HG03196 (cell line): ENCODE results near the gene DSC2.
"Not testable (repeated sequence)": the region's sequence is repeated elsewhere in the genome, so short reads cannot be mapped to it uniquely, and the experiment has no call there.

Experiments
- ATAC-seq: cut with Tn5 transposase; IDR thresholded peaks from one replicate; pipeline ENCODE4 v1.9.1; 2021; ENCODE audit not compliant: unreplicated experiment

DSC2 gene

GRCh38 chr18:31102025-31102684 is at the start of gene DSC2:
DSC2 (minus strand) TSS chr18:31102421; CDS start chr18:31101971, 450 bp downstream.
- ATAC-seq = no peak

- ATAC-seq = no peak
Measured at GRCh38 chr18:31149351-31149750, 47.1 kb upstream of the DSC2 start.

DNA sequence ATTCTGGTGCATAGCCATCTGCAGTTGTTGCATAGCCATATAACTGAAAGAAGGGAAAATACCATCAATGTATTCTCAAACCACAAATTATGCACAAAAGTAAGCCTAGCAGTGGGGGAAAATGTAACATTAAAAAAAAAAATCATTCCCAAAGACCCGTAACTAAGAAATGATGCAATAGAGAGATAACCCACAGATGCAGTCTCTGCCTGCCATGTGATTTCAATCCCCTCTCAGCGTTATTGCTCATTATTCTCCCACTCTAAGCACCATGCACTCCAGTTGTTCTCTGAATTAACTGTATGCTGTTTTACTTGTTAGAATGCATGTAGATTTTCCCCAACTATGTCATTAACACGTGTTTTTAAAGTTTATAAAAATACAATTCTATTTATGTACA is 46.4 kb upstream of the DSC2 start:
- ATAC-seq = no peak

- ATAC-seq = no peak
Measured at GRCh38 chr18:31146809-31147208, 44.6 kb upstream of the DSC2 start.

DNA sequence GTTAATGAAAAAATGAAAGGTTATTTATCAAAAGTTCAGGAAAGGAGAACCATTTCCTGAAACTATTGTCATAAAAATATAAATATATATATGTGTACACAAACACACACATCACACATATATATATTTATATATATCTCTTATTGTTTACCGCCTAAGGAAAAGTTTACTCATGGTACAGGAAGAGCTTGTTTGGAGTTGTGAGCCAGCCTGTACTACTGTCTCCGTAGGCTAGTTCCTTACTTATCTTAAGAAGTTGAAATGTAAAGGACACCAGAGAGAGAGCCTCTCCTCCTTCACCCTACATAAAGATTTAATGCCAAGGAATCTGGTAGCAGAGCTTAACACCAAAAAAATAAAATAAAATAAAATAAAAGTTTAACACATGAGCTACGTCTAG is 40.8 kb upstream of the DSC2 start:
- ATAC-seq = no peak

GRCh38 chr18:31138709-31139108 is 36.5 kb upstream of the DSC2 start:
- ATAC-seq = no peak

DNA sequence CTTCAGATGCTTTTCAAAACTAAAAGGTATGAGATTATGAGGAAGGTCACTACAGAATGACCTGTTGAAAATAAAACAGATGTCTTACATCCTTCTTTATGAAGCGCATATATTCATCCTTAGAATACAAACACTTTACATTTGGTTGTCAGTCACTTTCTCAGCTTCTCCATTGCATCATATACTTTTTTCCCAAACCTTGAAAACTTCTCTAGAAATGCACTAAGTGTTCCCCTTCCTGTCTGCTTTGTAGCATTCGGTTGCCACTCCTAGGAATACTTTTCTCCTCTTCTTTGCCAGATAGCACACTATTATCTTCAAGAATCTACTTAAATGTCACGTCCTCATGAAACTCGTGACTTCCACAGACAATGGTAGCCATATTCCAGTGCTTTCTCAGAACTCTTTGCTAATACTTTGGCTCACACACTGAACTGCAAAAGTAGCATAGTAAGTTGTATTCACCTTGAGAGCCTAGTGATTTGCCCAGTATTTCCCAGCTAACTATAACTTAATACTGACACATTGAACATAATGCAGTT is 32.8 kb upstream of the DSC2 start:
- no peak for ATAC-seq

- no peak for ATAC-seq
Measured at GRCh38 chr18:31129398-31130115, 27.3 kb upstream of the DSC2 start.

- ATAC-seq = no peak
Measured at GRCh38 chr18:31125878-31126277, 23.7 kb upstream of the DSC2 start.

- not testable (repeated sequence) for ATAC-seq
Measured at GRCh38 chr18:31123125-31123524, 20.9 kb upstream of the DSC2 start.

- no peak for ATAC-seq
Measured at GRCh38 chr18:31120594-31120993, 18.4 kb upstream of the DSC2 start.

DNA sequence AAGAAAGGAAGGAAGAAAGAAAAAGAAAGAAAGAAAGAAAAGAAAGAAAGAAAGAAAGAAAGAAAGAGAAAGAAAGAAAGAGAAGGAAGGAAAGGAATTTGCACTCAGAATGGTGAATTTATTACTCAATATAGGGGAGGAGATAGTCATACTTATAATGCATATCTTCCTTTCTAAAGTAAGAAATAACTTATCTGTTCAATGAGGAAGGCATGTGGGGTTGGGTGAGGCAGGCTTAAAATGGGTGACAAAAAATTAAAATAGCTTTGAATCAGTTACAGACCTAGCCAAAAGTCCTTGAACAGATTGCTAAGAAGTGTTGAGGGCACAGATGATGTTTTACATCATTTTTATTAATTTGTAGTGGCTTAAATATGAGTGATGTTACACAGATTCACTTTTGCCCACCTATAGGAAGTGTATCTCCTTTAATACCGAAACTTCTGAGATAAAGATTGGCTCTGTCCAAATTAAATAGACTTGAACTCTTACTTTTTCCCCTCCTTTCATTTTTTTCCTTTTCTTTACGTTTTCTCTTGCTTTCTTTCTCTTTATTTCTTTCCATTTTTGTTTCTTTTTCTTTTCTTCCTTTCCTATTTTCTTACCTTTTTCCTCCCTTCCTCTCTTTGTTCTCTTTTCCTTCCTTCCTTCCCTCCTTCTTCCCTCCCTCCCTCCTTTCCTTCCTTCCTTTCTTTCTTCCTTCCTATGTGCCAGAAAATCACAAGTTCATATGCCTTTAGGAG is 14.8 kb upstream of the DSC2 start:
- ATAC-seq = no peak

GRCh38 chr18:31112804-31113203 is 10.6 kb upstream of the DSC2 start:
- no peak for ATAC-seq

DNA sequence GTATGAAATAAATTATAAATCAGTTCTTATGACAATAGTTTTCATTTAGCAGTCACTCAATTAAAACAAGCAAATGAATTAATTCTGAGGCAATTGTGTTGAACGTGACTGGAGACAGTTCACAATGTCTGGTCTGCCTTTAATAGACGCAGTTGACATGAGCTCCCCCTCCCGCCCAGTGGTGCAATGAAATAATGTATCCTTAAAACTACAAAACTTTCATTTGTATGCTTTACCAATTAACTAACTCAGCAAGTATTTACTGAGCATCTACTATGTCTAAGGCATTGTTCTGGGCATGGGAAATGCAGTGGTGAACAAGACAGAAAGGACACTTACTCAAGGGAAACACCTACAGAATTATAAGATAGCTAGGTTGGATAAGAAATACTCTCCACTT is 3.5 kb upstream of the DSC2 start:
- no peak for ATAC-seq

DNA sequence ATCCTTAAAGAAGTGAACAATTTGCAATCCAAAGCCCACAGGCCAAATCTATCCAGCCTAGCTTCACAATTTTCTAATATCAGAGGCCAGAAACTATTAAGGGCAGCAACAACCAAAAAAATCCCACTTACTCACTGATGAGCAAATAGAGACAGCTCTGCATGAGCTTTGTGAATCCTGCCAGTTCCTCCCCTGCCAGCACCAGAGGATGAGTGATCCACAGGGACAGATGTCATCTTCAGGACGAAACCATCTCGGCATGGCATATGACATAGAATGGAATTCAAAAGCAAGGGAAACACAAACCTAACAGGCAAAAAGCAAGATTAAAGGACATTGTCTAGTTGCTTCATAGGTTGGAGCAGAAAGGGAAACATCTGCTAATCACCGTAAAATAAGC is 2.2 kb upstream of the DSC2 start:
- ATAC-seq = no peak

DNA sequence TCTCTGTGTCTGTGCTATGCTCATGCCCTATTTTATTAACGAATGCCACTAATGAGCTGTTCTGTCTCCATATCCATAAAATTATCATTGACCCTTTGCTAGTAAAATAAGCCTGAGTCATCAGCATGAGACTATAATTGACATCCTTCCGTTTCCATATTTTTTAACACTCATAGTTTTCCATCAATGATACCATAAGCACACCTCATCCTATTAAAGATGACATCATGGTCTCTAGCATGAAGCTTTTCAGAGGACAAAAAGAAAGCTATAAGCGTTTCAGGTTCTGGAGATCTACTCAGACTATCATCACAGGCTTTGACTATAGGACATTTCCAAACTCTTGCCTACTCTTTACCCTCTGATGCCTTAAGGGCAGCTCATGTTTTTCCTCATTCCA is 1.2 kb upstream of the DSC2 start:
- no peak for ATAC-seq

GRCh38 chr18:31102941-31103340 is 720 bp upstream of the DSC2 start:
- ATAC-seq = no peak

GRCh38 chr18:31101183-31102024 is 817 bp downstream of the DSC2 start:
- ATAC-seq = no peak

DNA sequence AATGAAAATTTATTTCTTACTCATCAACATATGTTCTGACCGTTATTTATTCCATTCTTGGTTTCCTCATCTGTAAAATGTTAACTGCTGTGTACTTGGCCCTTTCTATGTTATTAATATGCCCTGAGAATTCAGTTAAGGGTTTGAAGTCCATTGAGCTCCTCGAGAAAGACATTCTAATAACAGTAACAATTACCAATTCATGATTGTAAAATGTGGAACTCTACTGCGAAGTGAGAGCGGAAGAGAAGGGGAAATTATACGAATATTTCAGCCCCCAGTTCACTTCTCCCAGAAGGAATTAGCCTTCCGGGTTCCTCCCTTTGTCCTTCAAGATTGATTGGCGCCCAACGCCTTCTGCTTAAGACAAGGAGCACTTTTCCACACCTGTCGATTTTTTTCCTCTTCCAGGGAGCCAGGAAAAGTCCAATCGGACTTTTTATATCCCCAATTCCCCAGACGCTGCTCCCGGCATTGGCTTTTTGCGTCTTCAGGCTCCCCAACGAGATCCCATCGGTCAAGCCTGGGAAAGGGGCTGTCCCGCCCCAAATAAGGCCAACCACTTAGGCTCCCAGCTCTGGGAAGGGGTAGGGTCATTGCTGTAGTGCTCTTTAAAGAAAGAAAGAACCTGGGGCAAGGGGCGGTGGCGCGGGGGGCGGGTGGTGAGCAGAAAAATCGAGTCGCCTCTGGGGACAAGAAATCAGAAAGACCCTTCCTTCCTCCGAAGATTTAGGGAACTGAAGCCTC is 1.6 kb downstream of the DSC2 start:
- ATAC-seq = no peak
